H1 (cell line): ENCODE measurements around the gene GNG13. TPM values are rescaled to one million over a fixed set of nuclear protein-coding genes. Genes with fewer than 3 reads are reported as not detected.

Experiments used
- ASH2L ChIP-seq: fragments of 200-600, 300-600 bp; sonication (generic); IDR thresholded peaks from one replicate; pipeline ENCODE4 v1.7.1; 2017; ENCODE audit warnings: low read length
- MAX ChIP-seq: IDR thresholded peaks from 2 replicates; pipeline ENCODE4 v1.6.1; 2012; ENCODE audit warnings: inconsistent platforms
- polyA plus RNA-seq, 7 experiments: library from polyadenylated mRNA; depleted of rRNA in 3 of 7; stranded (reverse) in 5 of 7; unstranded in 2 of 7; fragments of >200 nt in 5 of 7; fragments of 200-250 nt in 2 of 7; gene quantifications; 1 replicate in 5 of 7; 2 replicates in 1 of 7; 4 replicates in 1 of 7; pipeline versions ENCODE4 v1.2.1 to v1.2.3, GENCODE V29; 2011 to 2013; ENCODE audit warnings: missing spikeins in 2 of 7, mixed read lengths in 2 of 7
- total RNA-seq: library from RNA; stranded (reverse); fragmentation: NEBNext Ultra II Directional; extraction: Animal tissue kit (Norgen Biotek cat#: 25700); gene quantifications from 2 replicates; pipeline ENCODE4 v1.2.1, GENCODE V29; 2021
- TF ChIP-seq, protein P1 (sequence below): IDR thresholded peaks from 2 replicates; pipeline ENCODE4 v1.6.1; 2011; ENCODE audit warnings: low read length, improper control_type of control experiment

GNG13 gene
- total and polyA plus RNA-seq, 2 of the 8 experiments (the other 6 are each of a cell fraction or from before 2014, with no cell fraction given) = not detected

GRCh38 chr16:760065-760464 lies 40.5 kb downstream of the GNG13 start (continued):
- TF ChIP-seq MAX (no peak), ASH2L (no peak)
- TF ChIP-seq, protein P1, sequence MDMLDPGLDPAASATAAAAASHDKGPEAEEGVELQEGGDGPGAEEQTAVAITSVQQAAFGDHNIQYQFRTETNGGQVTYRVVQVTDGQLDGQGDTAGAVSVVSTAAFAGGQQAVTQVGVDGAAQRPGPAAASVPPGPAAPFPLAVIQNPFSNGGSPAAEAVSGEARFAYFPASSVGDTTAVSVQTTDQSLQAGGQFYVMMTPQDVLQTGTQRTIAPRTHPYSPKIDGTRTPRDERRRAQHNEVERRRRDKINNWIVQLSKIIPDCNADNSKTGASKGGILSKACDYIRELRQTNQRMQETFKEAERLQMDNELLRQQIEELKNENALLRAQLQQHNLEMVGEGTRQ = no peak
